ENCODE data around the gene FAM98C. TPM values are rescaled to one million over a fixed set of nuclear protein-coding genes. Genes with fewer than 3 reads are reported as not detected.

The FAM98C gene
- total RNA-seq, 1 donor from 2014 or later = 26.6 TPM

- Mint-ChIP-seq H3K4me1 (ENCODE audit: low read depth) (peaks cover 12% of the 10 kb centered on the region), H3K9me3 (no peaks in the 10 kb centered on the region), H3K36me3 (ENCODE audit: low read depth) (peaks cover 40% of the 10 kb centered on the region), H3K4me3 (peak overlapping the region; percentile 47), H3K27me3 (ENCODE audit: insufficient read depth) (peaks cover 7% of the 10 kb centered on the region), H3K27ac (no peak overlapping the region)
- DNase-seq (ENCODE audit: low spot score) = no peak
- intact Hi-C loops (cut with micrococcal nuclease) = no loop called here
These were observed 18.5 kb upstream of the FAM98C start for GRCh38 chr19:38384209-38385027.

- intact Hi-C loops (cut with micrococcal nuclease) = no loop called here
- Mint-ChIP-seq H3K9me3 (no peaks in the 10 kb centered on the region), H3K27ac (no peak overlapping the region), H3K4me1 (ENCODE audit: low read depth) (peaks cover 12% of the 10 kb centered on the region), H3K27me3 (ENCODE audit: insufficient read depth) (peaks cover 11% of the 10 kb centered on the region), H3K36me3 (ENCODE audit: low read depth) (peaks cover 37% of the 10 kb centered on the region), H3K4me3 (no peak overlapping the region)
- no peak for DNase-seq (ENCODE audit: low spot score)
These were observed 17.7 kb upstream of the FAM98C start for GRCh38 chr19:38385057-38385803.

- Mint-ChIP-seq H3K36me3 (ENCODE audit: low read depth) (peaks cover 34% of the 10 kb centered on the region), H3K4me3 (no peak overlapping the region), H3K9me3 (no peaks in the 10 kb centered on the region), H3K27me3 (ENCODE audit: insufficient read depth) (peaks cover 14% of the 10 kb centered on the region), H3K27ac (no peak overlapping the region), H3K4me1 (ENCODE audit: low read depth) (peaks cover 12% of the 10 kb centered on the region)
- DNase-seq (ENCODE audit: low spot score) = no peak
- intact Hi-C loops (cut with micrococcal nuclease) = no loop called here
These were observed 17.1 kb upstream of the FAM98C start for GRCh38 chr19:38385804-38386257.

GRCh38 chr19:38386300-38386970 lies 16.5 kb upstream of the FAM98C start:
- intact Hi-C loops (cut with micrococcal nuclease) = no loop called here
- peaks cover 12% of the 10 kb centered on the region for H3K4me1 Mint-ChIP-seq (ENCODE audit: low read depth)
- H3K4me3 Mint-ChIP-seq = peak overlapping the region; percentile 26

GRCh38 chr19:38386971-38387549 lies 15.8 kb upstream of the FAM98C start:
- no peaks in the 10 kb centered on the region for H3K9me3 Mint-ChIP-seq
- peaks cover 31% of the 10 kb centered on the region for H3K36me3 Mint-ChIP-seq (ENCODE audit: low read depth)
- intact Hi-C loops (cut with micrococcal nuclease) = loop anchor here (1.0 kb wide), 4 partner anchors 8 to 158 kb away; partner anchors contain the start of gene PSMD8
- H3K27me3 Mint-ChIP-seq (ENCODE audit: insufficient read depth) = peaks cover 19% of the 10 kb centered on the region
- peak overlapping the region; percentile 50 for H3K27ac Mint-ChIP-seq
- peak overlapping the region; percentile 89 for H3K4me3 Mint-ChIP-seq
- no peak for DNase-seq (ENCODE audit: low spot score)
- H3K4me1 Mint-ChIP-seq (ENCODE audit: low read depth) = peaks cover 12% of the 10 kb centered on the region

More at GRCh38 chr19:38386300-38386970, 16.5 kb upstream of the FAM98C start:
- peaks cover 18% of the 10 kb centered on the region for H3K27me3 Mint-ChIP-seq (ENCODE audit: insufficient read depth)
- no peak for DNase-seq (ENCODE audit: low spot score)
- H3K27ac Mint-ChIP-seq = no peak overlapping the region
- H3K36me3 Mint-ChIP-seq (ENCODE audit: low read depth) = peaks cover 34% of the 10 kb centered on the region
- H3K9me3 Mint-ChIP-seq = no peaks in the 10 kb centered on the region

GRCh38 chr19:38387550-38388348 lies 15.1 kb upstream of the FAM98C start, which contains the start of gene GGN:
Gene GGN, minus strand, starts transcription at chr19:38388034. Its CDS starts 773 bp downstream, at chr19:38387261.
- DNase-seq (ENCODE audit: low spot score) = peak; percentile 73
- peaks cover 21% of the 10 kb centered on the region for H3K27me3 Mint-ChIP-seq (ENCODE audit: insufficient read depth)
- H3K4me3 Mint-ChIP-seq = peak within 1 kb of the TSS; percentile 89
- no peaks in the 10 kb centered on the region for H3K9me3 Mint-ChIP-seq
- H3K36me3 Mint-ChIP-seq (ENCODE audit: low read depth) = peaks cover 27% of the 10 kb centered on the region
- H3K4me1 Mint-ChIP-seq (ENCODE audit: low read depth) = peaks cover 16% of the 10 kb centered on the region
- peak within 1 kb of the TSS; percentile 91 for H3K27ac Mint-ChIP-seq
- intact Hi-C loops (cut with micrococcal nuclease) = loop anchor here (1.0 kb wide), 6 partner anchors 8 to 158 kb away; partner anchors contain the start of gene PSMD8

GRCh38 chr19:38388349-38389100 lies 14.4 kb upstream of the FAM98C start, which contains the start of gene SPRED3:
Gene SPRED3, plus strand, starts transcription at chr19:38388697. Its CDS starts 1,606 bp downstream, at chr19:38390303.
- Mint-ChIP-seq H3K27me3 (ENCODE audit: insufficient read depth) (peaks cover 21% of the 10 kb centered on the region), H3K4me3 (peak within 1 kb of the TSS; percentile 89), H3K4me1 (ENCODE audit: low read depth) (peaks cover 20% of the 10 kb centered on the region), H3K9me3 (no peaks in the 10 kb centered on the region), H3K27ac (peak within 1 kb of the TSS; percentile 91), H3K36me3 (ENCODE audit: low read depth) (peaks cover 22% of the 10 kb centered on the region)
- intact Hi-C loops (cut with micrococcal nuclease) = loop anchor here (1.0 kb wide), 2 partner anchors 14 to 26 kb away; no protein-coding TSS in a partner anchor
- DNase-seq (ENCODE audit: low spot score) = no peak

GRCh38 chr19:38389101-38389925 lies 13.6 kb upstream of the FAM98C start:
- Mint-ChIP-seq H3K4me1 (ENCODE audit: low read depth) (peaks cover 28% of the 10 kb centered on the region), H3K9me3 (no peaks in the 10 kb centered on the region), H3K27ac (peak overlapping the region; percentile 36), H3K27me3 (ENCODE audit: insufficient read depth) (peaks cover 21% of the 10 kb centered on the region), H3K36me3 (ENCODE audit: low read depth) (peaks cover 18% of the 10 kb centered on the region), H3K4me3 (peak overlapping the region; percentile 65)
- DNase-seq (ENCODE audit: low spot score) = no peak
- intact Hi-C loops (cut with micrococcal nuclease) = no loop called here

- intact Hi-C loops (cut with micrococcal nuclease) = no loop called here
- H3K4me1 Mint-ChIP-seq (ENCODE audit: low read depth) = peaks cover 28% of the 10 kb centered on the region
- H3K4me3 Mint-ChIP-seq = peak overlapping the region; percentile 65
- DNase-seq (ENCODE audit: low spot score) = no peak
- H3K27me3 Mint-ChIP-seq (ENCODE audit: insufficient read depth) = peaks cover 21% of the 10 kb centered on the region
- H3K27ac Mint-ChIP-seq = peak overlapping the region; percentile 31
- H3K36me3 Mint-ChIP-seq (ENCODE audit: low read depth) = peaks cover 9% of the 10 kb centered on the region
- H3K9me3 Mint-ChIP-seq = no peaks in the 10 kb centered on the region
These were observed 12.7 kb upstream of the FAM98C start for GRCh38 chr19:38389957-38390924.
